ENCODE results near the gene FTCDNL1.

FTCDNL1 gene

GRCh38 chr2:199791326-199791725 lies 59.7 kb downstream of the FTCDNL1 start:
- H3K14ac ChIP-seq (ENCODE audit: low read length), result no peak overlapping the region
- no peak overlapping the region for H2BK5ac ChIP-seq (ENCODE audit: low read depth, low read length, poor library complexity)
- no peaks in the 10 kb centered on the region for H3K27me3 ChIP-seq (ENCODE audit: insufficient read depth, low read length)
- H4K8ac ChIP-seq (ENCODE audit: low read depth, low read length), result no peak overlapping the region
- H3K79me1 ChIP-seq (ENCODE audit: low read length), result no peaks in the 10 kb centered on the region
- H3K4me2 ChIP-seq (ENCODE audit: low read length), result no peak overlapping the region
- H3K9ac ChIP-seq (ENCODE audit: low read length), result no peak overlapping the region
- no peaks in the 10 kb centered on the region for H3K9me3 ChIP-seq (ENCODE audit: insufficient read depth, low read depth, low read length)
- WGBS (ENCODE audit: extremely low coverage, insufficient coverage, insufficient read length), result no CpG with 5 or more reads among the region's 3 CpGs
- no peak overlapping the region for H2AFZ ChIP-seq (ENCODE audit: insufficient read depth, low read length, poor library complexity)
- H3K4me1 ChIP-seq (ENCODE audit: control insufficient read depth in 1 of 2, insufficient read depth in 2 of 2, low read length in 2 of 2), result no peaks in the 10 kb centered on the region
- no peak overlapping the region for H2AK5ac ChIP-seq (ENCODE audit: low read length)
- no peak overlapping the region for H4K12ac ChIP-seq (ENCODE audit: low read depth, low read length)
- no peak overlapping the region for H3K27ac ChIP-seq (ENCODE audit: low read depth, low read length)
- H3K79me2 ChIP-seq (ENCODE audit: control insufficient read depth, insufficient read depth, low read length, poor library complexity), result no peaks in the 10 kb centered on the region
- no peak overlapping the region for H3K4me3 ChIP-seq (ENCODE audit: low read depth, low read length)
- H3K4ac ChIP-seq (ENCODE audit: low read depth, low read length), result no peak overlapping the region
- H2BK120ac ChIP-seq (ENCODE audit: insufficient read depth, low read length, poor library complexity), result no peak overlapping the region
- no peak overlapping the region for H2BK12ac ChIP-seq (ENCODE audit: low read length)
- DNase-seq, result no peak
- no peak overlapping the region for H4K91ac ChIP-seq (ENCODE audit: low read depth, low read length)
- no peak overlapping the region for H3K23ac ChIP-seq (ENCODE audit: low read length)
- H3K36me3 ChIP-seq (ENCODE audit: control insufficient read depth in 1 of 2, insufficient read depth in 2 of 2, low read length in 2 of 2), result no peaks in the 10 kb centered on the region
- no peak overlapping the region for H3K18ac ChIP-seq (ENCODE audit: low read length)

DNA sequence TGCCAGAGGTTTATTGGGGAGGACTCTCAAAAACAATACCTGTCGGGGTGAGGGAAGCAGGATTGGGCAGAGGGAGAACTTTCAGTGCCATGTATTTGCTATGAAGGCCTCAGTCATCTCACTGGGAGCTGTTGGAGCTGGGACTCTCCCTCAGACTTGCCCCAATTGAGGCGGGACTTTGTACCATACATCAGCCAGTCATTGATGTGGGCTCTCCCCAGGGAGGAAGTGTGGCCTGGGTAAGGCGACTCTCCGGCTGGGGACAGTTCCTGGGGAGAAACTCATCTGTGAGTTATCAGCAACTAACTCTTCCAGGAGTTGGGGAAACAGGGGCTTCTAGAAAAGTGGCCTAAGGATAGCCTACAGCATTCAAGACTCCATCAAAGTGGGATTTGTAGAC lies 66.5 kb downstream of the FTCDNL1 start:
- H3K18ac ChIP-seq (ENCODE audit: low read length), result no peak overlapping the region
- WGBS (ENCODE audit: extremely low coverage, insufficient coverage, insufficient read length), result no CpG with 5 or more reads among the region's 4 CpGs
- no peak overlapping the region for H3K27ac ChIP-seq (ENCODE audit: low read depth, low read length)
- H3K14ac ChIP-seq (ENCODE audit: low read length), result no peak overlapping the region
- no peaks in the 10 kb centered on the region for H3K36me3 ChIP-seq (ENCODE audit: control insufficient read depth in 1 of 2, insufficient read depth in 2 of 2, low read length in 2 of 2)
- H3K4ac ChIP-seq (ENCODE audit: low read depth, low read length), result no peak overlapping the region
- no peaks in the 10 kb centered on the region for H3K4me1 ChIP-seq (ENCODE audit: control insufficient read depth in 1 of 2, insufficient read depth in 2 of 2, low read length in 2 of 2)
- no peak for DNase-seq
- H2BK120ac ChIP-seq (ENCODE audit: insufficient read depth, low read length, poor library complexity), result no peak overlapping the region
- no peak overlapping the region for H3K23ac ChIP-seq (ENCODE audit: low read length)
- H3K27me3 ChIP-seq (ENCODE audit: insufficient read depth, low read length), result no peaks in the 10 kb centered on the region
- no peaks in the 10 kb centered on the region for H3K79me2 ChIP-seq (ENCODE audit: control insufficient read depth, insufficient read depth, low read length, poor library complexity)
- H4K8ac ChIP-seq (ENCODE audit: low read depth, low read length), result no peak overlapping the region
- no peak overlapping the region for H2AFZ ChIP-seq (ENCODE audit: insufficient read depth, low read length, poor library complexity)
- no peak overlapping the region for H3K9ac ChIP-seq (ENCODE audit: low read length)
- H2AK5ac ChIP-seq (ENCODE audit: low read length), result no peak overlapping the region
- no peak overlapping the region for H3K4me2 ChIP-seq (ENCODE audit: low read length)
- no peak overlapping the region for H4K91ac ChIP-seq (ENCODE audit: low read depth, low read length)
- H3K4me3 ChIP-seq (ENCODE audit: low read depth, low read length), result no peak overlapping the region
- H3K79me1 ChIP-seq (ENCODE audit: low read length), result no peaks in the 10 kb centered on the region
- no peak overlapping the region for H4K12ac ChIP-seq (ENCODE audit: low read depth, low read length)
- peaks cover 7% of the 10 kb centered on the region for H3K9me3 ChIP-seq (ENCODE audit: insufficient read depth, low read depth, low read length)
- H2BK12ac ChIP-seq (ENCODE audit: low read length), result no peak overlapping the region
- H2BK5ac ChIP-seq (ENCODE audit: low read depth, low read length, poor library complexity), result no peak overlapping the region

- H3K23ac ChIP-seq (ENCODE audit: low read length), result no peak overlapping the region
- H3K79me1 ChIP-seq (ENCODE audit: low read length), result no peaks in the 10 kb centered on the region
- H2AK5ac ChIP-seq (ENCODE audit: low read length), result no peak overlapping the region
- no peak overlapping the region for H2BK12ac ChIP-seq (ENCODE audit: low read length)
- H4K12ac ChIP-seq (ENCODE audit: low read depth, low read length), result no peak overlapping the region
- no CpG with 5 or more reads among the region's 3 CpGs for WGBS (ENCODE audit: extremely low coverage, insufficient coverage, insufficient read length)
- H3K9me3 ChIP-seq (ENCODE audit: insufficient read depth, low read depth, low read length), result peaks cover 7% of the 10 kb centered on the region
- H2AFZ ChIP-seq (ENCODE audit: insufficient read depth, low read length, poor library complexity), result no peak overlapping the region
- H3K4me3 ChIP-seq (ENCODE audit: low read depth, low read length), result no peak overlapping the region
- no peak overlapping the region for H3K14ac ChIP-seq (ENCODE audit: low read length)
- no peak overlapping the region for H4K91ac ChIP-seq (ENCODE audit: low read depth, low read length)
- no peaks in the 10 kb centered on the region for H3K79me2 ChIP-seq (ENCODE audit: control insufficient read depth, insufficient read depth, low read length, poor library complexity)
- no peak overlapping the region for H3K9ac ChIP-seq (ENCODE audit: low read length)
- H3K4ac ChIP-seq (ENCODE audit: low read depth, low read length), result no peak overlapping the region
- H3K27me3 ChIP-seq (ENCODE audit: insufficient read depth, low read length), result no peaks in the 10 kb centered on the region
- no peak overlapping the region for H4K8ac ChIP-seq (ENCODE audit: low read depth, low read length)
- no peak overlapping the region for H2BK5ac ChIP-seq (ENCODE audit: low read depth, low read length, poor library complexity)
- no peaks in the 10 kb centered on the region for H3K36me3 ChIP-seq (ENCODE audit: control insufficient read depth in 1 of 2, insufficient read depth in 2 of 2, low read length in 2 of 2)
- no peaks in the 10 kb centered on the region for H3K4me1 ChIP-seq (ENCODE audit: control insufficient read depth in 1 of 2, insufficient read depth in 2 of 2, low read length in 2 of 2)
- no peak overlapping the region for H3K4me2 ChIP-seq (ENCODE audit: low read length)
- no peak for DNase-seq
- no peak overlapping the region for H3K18ac ChIP-seq (ENCODE audit: low read length)
- H2BK120ac ChIP-seq (ENCODE audit: insufficient read depth, low read length, poor library complexity), result no peak overlapping the region
- no peak overlapping the region for H3K27ac ChIP-seq (ENCODE audit: low read depth, low read length)
These were observed 71.4 kb downstream of the FTCDNL1 start for GRCh38 chr2:199779589-199779988.

- no peak overlapping the region for H3K4me3 ChIP-seq (ENCODE audit: low read depth, low read length)
These were observed 72.3 kb downstream of the FTCDNL1 start for GRCh38 chr2:199778655-199779054.

More at GRCh38 chr2:199778655-199779054, 72.3 kb downstream of the FTCDNL1 start:
- H2AK5ac ChIP-seq (ENCODE audit: low read length), result no peak overlapping the region
- H4K91ac ChIP-seq (ENCODE audit: low read depth, low read length), result no peak overlapping the region
- H3K36me3 ChIP-seq (ENCODE audit: control insufficient read depth in 1 of 2, insufficient read depth in 2 of 2, low read length in 2 of 2), result no peaks in the 10 kb centered on the region
- H3K27ac ChIP-seq (ENCODE audit: low read depth, low read length), result no peak overlapping the region
- no peaks in the 10 kb centered on the region for H3K79me1 ChIP-seq (ENCODE audit: low read length)
- peaks cover 7% of the 10 kb centered on the region for H3K9me3 ChIP-seq (ENCODE audit: insufficient read depth, low read depth, low read length)
- no peaks in the 10 kb centered on the region for H3K4me1 ChIP-seq (ENCODE audit: control insufficient read depth in 1 of 2, insufficient read depth in 2 of 2, low read length in 2 of 2)
- DNase-seq, result no peak
- H3K27me3 ChIP-seq (ENCODE audit: insufficient read depth, low read length), result no peaks in the 10 kb centered on the region
- H2BK12ac ChIP-seq (ENCODE audit: low read length), result no peak overlapping the region
- no peak overlapping the region for H2BK120ac ChIP-seq (ENCODE audit: insufficient read depth, low read length, poor library complexity)
- H4K8ac ChIP-seq (ENCODE audit: low read depth, low read length), result no peak overlapping the region
- no peak overlapping the region for H3K4me2 ChIP-seq (ENCODE audit: low read length)
- WGBS (ENCODE audit: extremely low coverage, insufficient coverage, insufficient read length), result no CpG with 5 or more reads among the region's 3 CpGs
- no peak overlapping the region for H4K12ac ChIP-seq (ENCODE audit: low read depth, low read length)
- H3K4ac ChIP-seq (ENCODE audit: low read depth, low read length), result no peak overlapping the region
- no peak overlapping the region for H2BK5ac ChIP-seq (ENCODE audit: low read depth, low read length, poor library complexity)
- H3K18ac ChIP-seq (ENCODE audit: low read length), result no peak overlapping the region
- H2AFZ ChIP-seq (ENCODE audit: insufficient read depth, low read length, poor library complexity), result no peak overlapping the region
- no peak overlapping the region for H3K14ac ChIP-seq (ENCODE audit: low read length)
- no peaks in the 10 kb centered on the region for H3K79me2 ChIP-seq (ENCODE audit: control insufficient read depth, insufficient read depth, low read length, poor library complexity)
- H3K23ac ChIP-seq (ENCODE audit: low read length), result no peak overlapping the region
- H3K9ac ChIP-seq (ENCODE audit: low read length), result no peak overlapping the region

Data from trophoblast cell (in vitro differentiated cells and primary cell).